A549 (cell line): Measurements from ENCODE around the gene SOSTDC1.

Source experiments
- CEBPB ChIP-seq, 2 experiments: fragments of >200 bp in 1 of 2; sonication (Bioruptor Twin) in 1 of 2; formaldehyde crosslinking in 1 of 2; IDR thresholded peaks; 2 replicates each; pipeline ENCODE4 v1.6.1; 2012 to 2016
- CHD4 ChIP-seq: fragments of 200-600 bp; sonication (generic); IDR thresholded peaks from 2 replicates; pipeline ENCODE4 v1.6.1; 2016; ENCODE audit warnings: antibody characterized with exemption, mild to moderate bottlenecking, borderline replicate concordance
- CTCF ChIP-seq: fragments of >200 bp; sonication (Bioruptor Twin); formaldehyde crosslinking; IDR thresholded peaks from 3 replicates; pipeline ENCODE4 v1.5.1; 2016
- NR3C1 ChIP-seq: fragments of >200 bp; sonication (Bioruptor Twin); formaldehyde crosslinking; IDR thresholded peaks from 3 replicates; pipeline ENCODE4 v1.6.1; 2017
- POLR2A ChIP-seq: IDR thresholded peaks from 2 replicates; pipeline ENCODE4 v1.6.1; 2012; ENCODE audit warnings: mild to moderate bottlenecking, low read length
- RAD21 ChIP-seq, 2 experiments: fragments of >200 bp in 1 of 2; sonication (Bioruptor Twin) in 1 of 2; formaldehyde crosslinking in 1 of 2; IDR thresholded peaks in 1 of 2; conservative IDR thresholded peaks in 1 of 2; 2 replicates in 1 of 2; 3 replicates in 1 of 2; pipeline ENCODE4 v1.6.1; 2012 to 2018; ENCODE audit warnings: inconsistent platforms in 1 of 2
- SMC3 ChIP-seq: fragments of >200 bp; sonication (Bioruptor Twin); formaldehyde crosslinking; IDR thresholded peaks from 3 replicates; pipeline ENCODE4 v1.6.1; 2018; ENCODE audit warnings: inconsistent platforms
- SREBF2 ChIP-seq: fragments of 450-650 bp; IDR thresholded peaks from 2 replicates; pipeline ENCODE4 v1.6.1; 2014; ENCODE audit warnings: mild to moderate bottlenecking, moderate library complexity
- ZFP36 ChIP-seq: fragments of 450-650 bp; IDR thresholded peaks from 2 replicates; pipeline ENCODE4 v1.6.1; 2014; ENCODE audit warnings: borderline replicate concordance; ENCODE audit not compliant: partially characterized antibody

- TF ChIP-seq CTCF (no peak), ZFP36 (no peak), SREBF2 (no peak), NR3C1 (no peak), POLR2A (no peak), CHD4 (no peak), RAD21 (conservative IDR thresholded peaks at IDR 0.05 in 1 of 2, IDR thresholded peaks at IDR 0.05 in 1 of 2) (no peak), CEBPB (IDR thresholded peaks at IDR 0.05) (no peak), SMC3 (no peak)
These were observed 53.0 kb downstream of the SOSTDC1 start for GRCh38 chr7:16412274-16413254.
